ENCODE results near the gene PAQR8. TPM values are rescaled to one million over a fixed set of nuclear protein-coding genes. Genes with fewer than 3 reads are reported as not detected.

Gene PAQR8
- total and polyA plus RNA-seq, 4 donors, result 2.5 to 9.3 (median 5.9) TPM

DNA sequence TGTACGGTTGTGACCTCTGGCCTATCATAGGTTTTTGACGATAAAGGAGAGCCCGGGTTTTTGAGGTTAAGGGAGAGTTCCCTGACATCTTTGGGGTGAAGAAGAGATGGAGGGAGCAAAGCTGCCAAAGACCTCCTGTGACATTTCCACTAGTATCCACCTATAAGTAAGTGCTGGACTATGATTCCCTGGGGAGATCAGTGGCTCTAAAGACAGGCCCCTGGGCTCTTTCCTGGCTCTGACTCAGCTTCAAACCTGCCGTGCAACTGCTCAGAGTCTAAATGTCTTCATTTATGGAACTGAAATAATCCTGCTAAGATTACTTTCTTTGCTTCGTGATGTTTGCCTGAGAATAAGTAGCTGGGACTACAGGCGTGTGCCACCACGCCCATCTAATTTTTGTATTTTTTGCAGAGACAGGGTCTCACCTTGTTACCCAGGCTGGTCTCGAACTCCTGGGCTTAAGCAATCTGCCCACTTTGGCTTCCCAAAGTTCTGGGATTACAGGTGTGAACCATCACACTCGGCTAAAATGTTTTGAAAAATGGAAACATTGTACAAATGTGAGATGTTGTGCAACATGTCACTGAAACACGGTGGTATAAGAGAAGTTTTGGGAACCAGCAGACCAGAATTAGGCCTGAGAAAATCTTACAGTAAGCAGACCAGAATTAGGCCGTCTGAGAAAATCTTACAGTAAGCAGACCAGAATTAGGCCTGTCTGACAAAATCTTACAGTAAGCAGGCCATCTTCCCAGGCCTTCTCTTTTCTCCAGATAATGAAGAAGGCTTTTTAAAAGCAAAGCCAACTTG, 1.1 kb upstream of the PAQR8 start:
- TF ChIP-seq, protein P1, sequence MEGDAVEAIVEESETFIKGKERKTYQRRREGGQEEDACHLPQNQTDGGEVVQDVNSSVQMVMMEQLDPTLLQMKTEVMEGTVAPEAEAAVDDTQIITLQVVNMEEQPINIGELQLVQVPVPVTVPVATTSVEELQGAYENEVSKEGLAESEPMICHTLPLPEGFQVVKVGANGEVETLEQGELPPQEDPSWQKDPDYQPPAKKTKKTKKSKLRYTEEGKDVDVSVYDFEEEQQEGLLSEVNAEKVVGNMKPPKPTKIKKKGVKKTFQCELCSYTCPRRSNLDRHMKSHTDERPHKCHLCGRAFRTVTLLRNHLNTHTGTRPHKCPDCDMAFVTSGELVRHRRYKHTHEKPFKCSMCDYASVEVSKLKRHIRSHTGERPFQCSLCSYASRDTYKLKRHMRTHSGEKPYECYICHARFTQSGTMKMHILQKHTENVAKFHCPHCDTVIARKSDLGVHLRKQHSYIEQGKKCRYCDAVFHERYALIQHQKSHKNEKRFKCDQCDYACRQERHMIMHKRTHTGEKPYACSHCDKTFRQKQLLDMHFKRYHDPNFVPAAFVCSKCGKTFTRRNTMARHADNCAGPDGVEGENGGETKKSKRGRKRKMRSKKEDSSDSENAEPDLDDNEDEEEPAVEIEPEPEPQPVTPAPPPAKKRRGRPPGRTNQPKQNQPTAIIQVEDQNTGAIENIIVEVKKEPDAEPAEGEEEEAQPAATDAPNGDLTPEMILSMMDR (IDR thresholded peaks at IDR 0.05; ENCODE audit: control extremely low read depth, extremely low read depth), result no peak
- ATAC-seq (ENCODE audit: insufficient read depth, low FRiP score) (no peak), DNase-seq (peak in 2 of 3 donors; percentile 12 to 30)
- Histone ChIP-seq H3K4me3 (no peak overlapping the region), H3K36me3 (ENCODE audit: control insufficient read depth in 4 of 4, insufficient read depth in 4 of 4, low read length in 4 of 4) (no peaks in the 10 kb centered on the region), H3K9me3 (ENCODE audit: control insufficient read depth in 4 of 4, insufficient read depth in 3 of 4, low read length in 3 of 4) (no peaks in the 10 kb centered on the region), H3K27ac (ENCODE audit: low read depth in 1 of 2, low read length in 1 of 2) (no peak overlapping the region), H3K27me3 (ENCODE audit: control insufficient read depth in 3 of 3, insufficient read depth in 3 of 3, low read length in 2 of 3) (no peaks in the 10 kb centered on the region), H3K9ac (ENCODE audit: insufficient read depth in 1 of 2, low read length in 2 of 2) (peak overlapping the region; percentile 72 to 81), H3K4me1 (ENCODE audit: control insufficient read depth in 5 of 5, insufficient read depth in 5 of 5, low read length in 5 of 5) (peaks cover 0 to 34% (median 5%) of the 10 kb centered on the region in 5 donors)
- WGBS, 2 donors, result 73 to 82% methylated on average over 11 of the region's 11 CpGs

DNA sequence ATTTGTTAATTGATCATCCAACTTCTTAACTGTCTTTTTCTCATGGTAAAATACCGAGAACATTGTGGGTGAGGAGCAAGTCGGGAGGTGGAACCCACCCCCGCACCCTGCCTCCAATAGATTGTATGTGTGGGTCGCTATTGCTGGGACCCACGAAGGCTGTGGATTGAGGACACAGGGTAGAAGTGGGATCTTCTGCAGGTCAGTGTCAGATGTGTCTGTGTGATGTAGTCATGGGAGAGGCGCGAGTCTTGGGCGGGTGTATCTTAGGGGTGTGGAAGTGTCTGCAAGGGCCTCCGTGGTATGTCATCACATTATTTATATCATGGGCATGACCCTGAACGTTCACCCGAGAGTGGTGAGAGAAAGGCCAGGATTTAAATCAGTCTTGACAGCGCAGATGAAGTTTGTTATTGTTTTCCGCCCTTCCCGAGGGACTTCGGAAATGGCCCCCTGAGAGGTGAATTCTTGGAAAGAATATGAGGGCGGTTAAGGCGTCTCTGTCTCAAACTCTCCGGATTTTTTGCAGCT, 472 bp upstream of the PAQR8 start:
- Histone ChIP-seq H3K27ac (ENCODE audit: low read depth in 1 of 2, low read length in 1 of 2) (peak overlapping the region; percentile 20 to 85), H3K27me3 (ENCODE audit: control insufficient read depth in 3 of 3, insufficient read depth in 3 of 3, low read length in 2 of 3) (no peaks in the 10 kb centered on the region), H3K4me3 (peak overlapping the region; percentile 76), H3K9me3 (ENCODE audit: control insufficient read depth in 4 of 4, insufficient read depth in 3 of 4, low read length in 3 of 4) (no peaks in the 10 kb centered on the region), H3K9ac (ENCODE audit: insufficient read depth in 1 of 2, low read length in 2 of 2) (peak overlapping the region; percentile 72 to 81), H3K36me3 (ENCODE audit: control insufficient read depth in 4 of 4, insufficient read depth in 4 of 4, low read length in 4 of 4) (no peaks in the 10 kb centered on the region), H3K4me1 (ENCODE audit: control insufficient read depth in 5 of 5, insufficient read depth in 5 of 5, low read length in 5 of 5) (peaks cover 0 to 35% (median 5%) of the 10 kb centered on the region in 5 donors)
- TF ChIP-seq, protein P1 (IDR thresholded peaks at IDR 0.05; ENCODE audit: control extremely low read depth, extremely low read depth), result no peak
- 22 to 27% methylated on average over 18 of the region's 18 CpGs for WGBS, 2 donors
- DNase-seq, result no peak
- ATAC-seq (ENCODE audit: insufficient read depth, low FRiP score), result no peak

DNA sequence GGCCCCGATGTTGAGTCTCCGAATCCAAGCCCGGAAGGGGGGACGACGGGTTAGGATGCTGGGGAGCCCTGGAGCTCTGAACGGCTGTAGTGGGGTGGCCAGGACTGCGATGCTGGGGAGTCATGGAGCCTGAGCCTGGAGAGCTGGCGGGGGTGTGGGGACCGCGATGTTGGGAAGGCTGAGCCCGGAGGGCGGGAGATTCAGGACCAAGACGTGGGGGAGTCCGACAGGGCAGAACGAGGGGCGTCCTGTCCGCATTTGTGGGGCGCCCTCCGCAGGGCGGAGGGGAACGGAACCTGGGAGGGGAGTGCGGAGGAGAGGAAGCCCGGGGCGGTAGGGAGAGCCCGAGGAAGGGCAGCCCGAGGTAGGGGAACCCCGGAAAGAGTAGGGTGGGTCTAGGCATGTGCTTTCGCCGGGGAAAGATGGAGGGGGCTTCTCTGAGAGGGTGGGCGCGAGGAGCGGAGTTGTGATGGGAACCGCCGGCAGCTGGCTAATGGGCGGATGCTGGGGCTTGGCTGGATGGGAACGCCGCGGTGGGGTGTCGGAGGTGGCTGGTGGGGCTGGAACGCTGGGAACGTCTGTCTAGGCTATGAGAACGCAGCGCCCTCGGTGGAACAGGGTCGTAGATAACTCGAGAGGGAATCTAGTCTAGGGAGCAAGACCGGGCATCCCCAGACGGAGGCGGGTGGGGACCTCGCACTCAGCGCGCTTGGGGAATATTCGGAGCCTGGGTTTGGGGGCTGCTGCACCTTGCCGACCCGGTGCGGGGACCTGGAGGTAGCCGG, 684 bp downstream of the PAQR8 start:
- H3K27ac ChIP-seq (ENCODE audit: low read depth in 1 of 2, low read length in 1 of 2), result peak overlapping the region; percentile 78 to 85
- no peaks in the 10 kb centered on the region for H3K27me3 ChIP-seq (ENCODE audit: control insufficient read depth in 3 of 3, insufficient read depth in 3 of 3, low read length in 2 of 3)
- H3K9me3 ChIP-seq (ENCODE audit: control insufficient read depth in 4 of 4, insufficient read depth in 3 of 4, low read length in 3 of 4), result no peaks in the 10 kb centered on the region
- peak; percentile 34 to 64 (median 41) for DNase-seq
- peak overlapping the region; percentile 52 to 78 for H3K9ac ChIP-seq (ENCODE audit: insufficient read depth in 1 of 2, low read length in 2 of 2)
- TF ChIP-seq, protein P1 (IDR thresholded peaks at IDR 0.05; ENCODE audit: control extremely low read depth, extremely low read depth), result no peak
- ATAC-seq (ENCODE audit: insufficient read depth, low FRiP score), result peak; percentile 36
- H3K4me3 ChIP-seq, result peak overlapping the region; percentile 76
- 1% methylated on average over 57 of the region's 57 CpGs for WGBS, 2 donors
- no peaks in the 10 kb centered on the region for H3K36me3 ChIP-seq (ENCODE audit: control insufficient read depth in 4 of 4, insufficient read depth in 4 of 4, low read length in 4 of 4)
- H3K4me1 ChIP-seq (ENCODE audit: control insufficient read depth in 5 of 5, insufficient read depth in 5 of 5, low read length in 5 of 5), result peaks cover 0 to 35% (median 5%) of the 10 kb centered on the region in 5 donors
